BLaER1 treated with 17β-estradiol and CSF1 and Interleukin-3, amounts not matched to agents 10 nM and 100 nM (cell line): Measurements from ENCODE around the gene APLNR.

Source experiments
- H3K27ac ChIP-seq, 11 experiments: shearing (Covaris generic); formaldehyde crosslinking; 2 replicates each; pipeline ENCODE4 v1.8.1; 2022
- H3K27me3 ChIP-seq, 11 experiments: shearing (Covaris generic); formaldehyde crosslinking; 2 replicates each; pipeline ENCODE4 v1.8.1; 2022
- H3K36me3 ChIP-seq, 11 experiments: shearing (Covaris generic); formaldehyde crosslinking; 2 replicates each; pipeline ENCODE4 v1.8.1; 2022
- H3K4me1 ChIP-seq, 10 experiments: shearing (Covaris generic); formaldehyde crosslinking; 2 replicates each; pipeline ENCODE4 v1.8.1; 2022
- H3K4me2 ChIP-seq, 11 experiments: shearing (Covaris generic); formaldehyde crosslinking; 2 replicates each; pipeline ENCODE4 v1.8.1; 2022
- H3K4me3 ChIP-seq, 10 experiments: shearing (Covaris generic); formaldehyde crosslinking; 2 replicates each; pipeline ENCODE4 v1.8.1; 2022
- H3K9ac ChIP-seq, 11 experiments: shearing (Covaris generic); formaldehyde crosslinking; 2 replicates each; pipeline ENCODE4 v1.8.1; 2022
- H3K9me3 ChIP-seq, 11 experiments: shearing (Covaris generic); formaldehyde crosslinking; replicated peaks in 1 of 11; 2 replicates each; pipeline ENCODE4 v1.8.1; 2022
- H4K20me1 ChIP-seq, 11 experiments: shearing (Covaris generic); formaldehyde crosslinking; 2 replicates each; pipeline ENCODE4 v1.8.1; 2022
- Cebpa-rat ChIP-seq, 11 experiments: shearing (Covaris generic); IDR thresholded peaks; 2 replicates each; pipeline ENCODE4 v1.8.1; 2022

The APLNR gene

GRCh38 chr11:57244911-57245310, 7.9 kb upstream of the APLNR start:
- Histone ChIP-seq H3K27me3 (peaks cover 0 to 23% (median 0%) of the 10 kb centered on the region in 11 experiments; a peak in 4 of 22 replicates), H3K9ac (no peak overlapping the region), H3K4me1 (peaks cover 6 to 18% (median 13%) of the 10 kb centered on the region in 10 experiments), H3K9me3 (no peaks in the 10 kb centered on the region), H3K4me2 (peak overlapping the region; percentile 4 to 84 (median 69)), H3K27ac (peak overlapping the region in 4 of 11 experiments; percentile 5 to 47 (median 30); a peak in 6 of 22 replicates), H3K36me3 (no peaks in the 10 kb centered on the region), H3K4me3 (0 out of 20 replicates have a peak overlapping the region, but pooled peaks of 1 of the 10 experiments have one; percentile 5), H4K20me1 (no peaks in the 10 kb centered on the region)
- TF ChIP-seq Cebpa-rat (IDR thresholded peaks at IDR 0.05) = no peak

GRCh38 chr11:57241353-57241972, 4.4 kb upstream of the APLNR start:
- H3K9me3 ChIP-seq = peaks cover 0 to 5% (median 0%) of the 10 kb centered on the region in 11 experiments; a peak in 2 of 22 replicates
- H3K4me3 ChIP-seq = no peak overlapping the region
- no peak overlapping the region for H3K9ac ChIP-seq
- H3K4me1 ChIP-seq = peaks cover 13 to 30% (median 21%) of the 10 kb centered on the region in 10 experiments
- H3K36me3 ChIP-seq = no peaks in the 10 kb centered on the region
- no peak overlapping the region for H3K4me2 ChIP-seq
- peaks cover 0 to 57% (median 0%) of the 10 kb centered on the region in 11 experiments; a peak in 4 of 22 replicates for H3K27me3 ChIP-seq
- no peak overlapping the region for H3K27ac ChIP-seq
- TF ChIP-seq Cebpa-rat (IDR thresholded peaks at IDR 0.05) = no peak
- no peaks in the 10 kb centered on the region for H4K20me1 ChIP-seq

GRCh38 chr11:57240757-57241156, 3.7 kb upstream of the APLNR start:
- Histone ChIP-seq H3K36me3 (no peaks in the 10 kb centered on the region), H3K4me3 (no peak overlapping the region), H3K27ac (no peak overlapping the region), H3K9ac (no peak overlapping the region), H4K20me1 (no peaks in the 10 kb centered on the region), H3K4me2 (no peak overlapping the region), H3K27me3 (peaks cover 0 to 60% (median 0%) of the 10 kb centered on the region in 11 experiments; a peak in 4 of 22 replicates), H3K4me1 (peaks cover 13 to 30% (median 21%) of the 10 kb centered on the region in 10 experiments), H3K9me3 (peaks cover 0 to 12% (median 0%) of the 10 kb centered on the region in 11 experiments; a peak in 2 of 22 replicates)
- TF ChIP-seq Cebpa-rat (IDR thresholded peaks at IDR 0.05) = no peak

GRCh38 chr11:57240007-57240406, 3.0 kb upstream of the APLNR start:
- H3K4me3 ChIP-seq = no peak overlapping the region
- H4K20me1 ChIP-seq = no peaks in the 10 kb centered on the region
- H3K4me2 ChIP-seq = no peak overlapping the region
- peaks cover 0 to 68% (median 0%) of the 10 kb centered on the region in 11 experiments; a peak in 4 of 22 replicates for H3K27me3 ChIP-seq
- TF ChIP-seq Cebpa-rat (IDR thresholded peaks at IDR 0.05) = no peak
- H3K9me3 ChIP-seq = peaks cover 0 to 12% (median 0%) of the 10 kb centered on the region in 11 experiments; a peak in 2 of 22 replicates
- H3K4me1 ChIP-seq = peaks cover 10 to 25% (median 15%) of the 10 kb centered on the region in 10 experiments
- H3K27ac ChIP-seq = no peak overlapping the region
- H3K9ac ChIP-seq = no peak overlapping the region
- no peaks in the 10 kb centered on the region for H3K36me3 ChIP-seq

- Histone ChIP-seq H3K36me3 (no peaks in the 10 kb centered on the region), H3K4me1 (peaks cover 6 to 18% (median 8%) of the 10 kb centered on the region in 10 experiments; a peak in 16 of 20 replicates)
These were observed 2.3 kb upstream of the APLNR start for GRCh38 chr11:57239348-57239747.

GRCh38 chr11:57235761-57236703, 1.0 kb downstream of the APLNR start:
- Histone ChIP-seq H4K20me1 (no peaks in the 10 kb centered on the region), H3K9ac (no peak overlapping the region), H3K4me3 (no peak overlapping the region), H3K4me1 (peaks cover 7 to 24% (median 13%) of the 10 kb centered on the region in 10 experiments; a peak in 18 of 20 replicates), H3K27ac (no peak overlapping the region), H3K36me3 (no peaks in the 10 kb centered on the region), H3K27me3 (peaks cover 0 to 96% (median 0%) of the 10 kb centered on the region in 11 experiments; a peak in 7 of 22 replicates), H3K9me3 (peaks cover 0 to 12% (median 0%) of the 10 kb centered on the region in 11 experiments; a peak in 2 of 22 replicates), H3K4me2 (no peak overlapping the region)
- TF ChIP-seq Cebpa-rat (IDR thresholded peaks at IDR 0.05) = no peak

More at GRCh38 chr11:57239348-57239747, 2.3 kb upstream of the APLNR start:
- Histone ChIP-seq H4K20me1 (no peaks in the 10 kb centered on the region), H3K4me2 (no peak overlapping the region), H3K9ac (no peak overlapping the region), H3K4me3 (no peak overlapping the region), H3K27me3 (peaks cover 0 to 74% (median 0%) of the 10 kb centered on the region in 11 experiments; a peak in 4 of 22 replicates), H3K9me3 (peaks cover 0 to 12% (median 0%) of the 10 kb centered on the region in 11 experiments; a peak in 2 of 22 replicates), H3K27ac (no peak overlapping the region)
- no peak for TF ChIP-seq Cebpa-rat (IDR thresholded peaks at IDR 0.05)

- Histone ChIP-seq H3K27ac (no peak overlapping the region), H3K27me3 (peaks cover 0 to 92% (median 0%) of the 10 kb centered on the region in 11 experiments; a peak in 7 of 22 replicates), H3K9me3 (peaks cover 0 to 12% (median 0%) of the 10 kb centered on the region in 11 experiments; a peak in 2 of 22 replicates), H3K36me3 (no peaks in the 10 kb centered on the region), H3K4me3 (no peak overlapping the region), H3K4me2 (no peak overlapping the region), H3K4me1 (peaks cover 7 to 27% (median 15%) of the 10 kb centered on the region in 10 experiments; a peak in 18 of 20 replicates), H3K9ac (no peak overlapping the region), H4K20me1 (no peaks in the 10 kb centered on the region)
- no peak for TF ChIP-seq Cebpa-rat (IDR thresholded peaks at IDR 0.05)
These were observed 3.3 kb downstream of the APLNR start for GRCh38 chr11:57233702-57234101.

GRCh38 chr11:57231539-57232253, 5.4 kb downstream of the APLNR start:
- no peak for TF ChIP-seq Cebpa-rat (IDR thresholded peaks at IDR 0.05)
- Histone ChIP-seq H3K36me3 (no peaks in the 10 kb centered on the region), H4K20me1 (no peaks in the 10 kb centered on the region), H3K4me2 (peak overlapping the region in 8 of 11 experiments; percentile 21 to 65 (median 47); a peak in 14 of 22 replicates), H3K4me1 (peaks cover 0 to 10% (median 7%) of the 10 kb centered on the region in 10 experiments; a peak in 12 of 20 replicates), H3K4me3 (no peak overlapping the region), H3K27ac (no peak overlapping the region), H3K27me3 (peaks cover 0 to 84% (median 0%) of the 10 kb centered on the region in 11 experiments; a peak in 7 of 22 replicates), H3K9ac (no peak overlapping the region), H3K9me3 (peaks cover 0 to 9% (median 0%) of the 10 kb centered on the region in 11 experiments; a peak in 2 of 22 replicates)
